NK-92 (cell line): ENCODE data around the gene PTGR2.
A peak's percentile ranks its signal among the peaks of the same experiment; 100 is the strongest.
"Not testable (repeated sequence)": the region's sequence is repeated elsewhere in the genome, so short reads cannot be mapped to it uniquely, and the experiment has no call there.

Experiments used
- DNase-seq: peaks from one replicate; lab custom pipeline; 2025; ENCODE audit not compliant: unreplicated experiment; lab: John Stamatoyannopoulos, UW

PTGR2 gene

GRCh38 chr14:73851567-73852382 is at the start of gene PTGR2:
Gene PTGR2, plus strand, starts transcription at chr14:73851831. Its CDS starts 7,032 bp downstream, at chr14:73858863.
- DNase-seq = peak; percentile 67

- DNase-seq = no peak
These were observed 49.0 kb upstream of the PTGR2 start for GRCh38 chr14:73802431-73803188.

GRCh38 chr14:73804636-73805035 is 47.0 kb upstream of the PTGR2 start:
- DNase-seq = no peak

- DNase-seq = no peak
These were observed 44.2 kb upstream of the PTGR2 start for GRCh38 chr14:73807457-73807856.

- no peak for DNase-seq
These were observed 42.2 kb upstream of the PTGR2 start for GRCh38 chr14:73809391-73809790.

- DNase-seq = no peak
These were observed 41.0 kb upstream of the PTGR2 start for GRCh38 chr14:73810478-73811163.

- DNase-seq = no peak
These were observed 40.5 kb upstream of the PTGR2 start for GRCh38 chr14:73811164-73811503.

- DNase-seq = no peak
These were observed 37.5 kb upstream of the PTGR2 start for GRCh38 chr14:73814153-73814552.

- DNase-seq = no peak
These were observed 35.8 kb upstream of the PTGR2 start for GRCh38 chr14:73815849-73816248.

GRCh38 chr14:73816393-73816816 is 35.2 kb upstream of the PTGR2 start:
- no peak for DNase-seq

GRCh38 chr14:73817020-73817655 is 34.5 kb upstream of the PTGR2 start:
- no peak for DNase-seq

- no peak for DNase-seq
These were observed 32.8 kb upstream of the PTGR2 start for GRCh38 chr14:73818821-73819220.

- no peak for DNase-seq
These were observed 31.0 kb upstream of the PTGR2 start for GRCh38 chr14:73820631-73821030.

GRCh38 chr14:73823339-73823885 is 28.2 kb upstream of the PTGR2 start:
- DNase-seq = no peak

- no peak for DNase-seq
These were observed 27.5 kb upstream of the PTGR2 start for GRCh38 chr14:73824127-73824526.

GRCh38 chr14:73824536-73824935 is 27.1 kb upstream of the PTGR2 start:
- DNase-seq = no peak

GRCh38 chr14:73825551-73826188 is 26.0 kb upstream of the PTGR2 start:
- no peak for DNase-seq

- not testable (repeated sequence) for DNase-seq
These were observed 24.4 kb upstream of the PTGR2 start for GRCh38 chr14:73827190-73827589.

GRCh38 chr14:73829071-73829470 is 22.6 kb upstream of the PTGR2 start:
- DNase-seq = no peak
